NCI-H1048 (cell line): ENCODE results near the gene HES6.

Experiments used
- DNase-seq: peaks from one replicate; lab custom pipeline; 2025; lab: John Stamatoyannopoulos, UW

The HES6 gene

DNA sequence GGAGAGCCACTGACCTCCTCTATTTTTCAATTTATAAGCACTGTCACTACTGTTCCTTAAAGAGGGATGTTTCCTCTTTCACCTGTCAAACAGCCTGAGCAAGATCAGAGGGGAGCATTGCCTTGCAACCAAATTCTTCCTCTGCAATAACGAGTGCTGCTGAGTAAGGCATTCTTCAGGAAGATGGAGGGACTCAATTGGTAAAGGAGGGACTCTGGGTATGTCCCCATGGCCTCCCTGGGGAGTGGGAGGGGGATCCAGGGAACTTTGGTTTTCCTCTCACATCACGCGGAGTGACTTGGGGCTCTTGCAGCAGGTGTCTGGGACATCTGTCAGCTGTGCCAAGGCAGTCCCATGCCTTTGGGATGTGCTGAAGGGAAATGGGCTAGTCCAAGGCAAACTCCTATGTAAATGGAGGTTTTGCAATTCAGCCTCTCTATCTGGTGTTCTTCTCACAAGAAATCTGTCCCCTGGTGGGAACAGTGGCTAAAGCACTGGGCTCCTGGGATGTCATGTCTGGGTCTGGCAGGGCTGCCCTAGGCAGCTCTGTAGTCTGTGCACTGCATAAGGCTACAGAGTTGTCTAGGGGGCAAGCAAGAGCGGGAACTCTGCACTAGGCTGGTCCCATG, 14.4 kb upstream of the HES6 start:
- no peak for DNase-seq

DNA sequence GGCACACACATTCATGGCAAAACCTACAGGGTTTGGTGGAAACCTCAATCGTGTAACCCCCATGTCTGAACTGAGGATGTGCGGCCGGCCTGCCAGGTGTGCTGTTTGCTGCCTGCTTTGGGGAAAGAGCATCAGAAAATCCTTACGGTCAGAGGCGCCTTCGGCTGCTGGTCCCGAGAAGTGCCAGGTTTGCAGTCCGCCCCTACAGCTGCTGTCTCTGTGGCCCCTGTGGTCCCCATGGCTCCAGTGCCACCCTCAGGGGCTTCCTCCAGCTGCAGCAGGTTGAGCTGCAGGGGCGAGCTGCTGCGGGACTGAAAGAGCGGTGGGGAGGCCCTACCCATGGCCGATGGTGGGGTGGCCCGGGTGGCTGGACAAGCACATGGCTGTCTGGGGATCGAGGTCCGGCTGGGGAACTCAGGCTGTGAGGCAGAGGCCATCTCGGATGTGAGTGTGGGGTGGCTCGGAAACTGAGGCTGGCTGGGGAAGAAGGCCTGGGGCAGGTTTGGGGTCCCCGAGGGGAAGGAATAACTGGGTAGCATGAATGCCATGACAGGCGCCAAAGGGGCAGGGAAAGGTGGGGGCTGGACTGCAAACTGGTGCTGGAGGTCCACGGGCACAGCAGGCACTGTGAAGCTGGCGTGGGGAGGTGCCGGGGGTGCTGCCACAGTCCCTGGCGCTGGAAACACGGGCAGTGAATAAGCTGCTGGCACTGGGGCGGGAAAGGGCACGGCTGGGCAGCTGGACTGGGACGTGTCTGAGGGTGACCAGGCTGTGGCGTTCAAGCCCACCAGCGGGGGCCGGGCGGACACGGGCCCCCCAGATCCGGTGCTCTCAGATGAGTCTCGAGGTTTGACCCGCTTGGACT, 13.2 kb upstream of the HES6 start:
- DNase-seq, result no peak

DNA sequence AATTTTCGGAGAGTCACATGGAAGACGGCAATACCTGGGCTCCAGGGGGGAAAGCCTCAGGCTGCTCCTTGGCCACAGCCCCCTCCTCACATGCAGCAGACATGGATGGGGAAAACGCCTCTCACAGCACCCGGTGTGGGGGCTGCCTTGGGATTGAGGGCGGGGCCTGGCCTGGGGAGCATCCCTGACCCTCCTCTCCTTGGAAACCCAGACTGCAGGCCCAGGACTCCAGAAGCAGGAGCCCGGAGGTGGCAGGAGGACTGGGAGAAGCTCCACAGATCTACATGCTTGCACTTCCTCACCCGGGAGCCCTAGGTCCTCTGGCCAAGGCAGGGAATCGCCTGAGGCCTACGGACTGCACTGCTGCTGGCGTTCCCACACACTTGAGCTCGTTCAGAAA, 12.1 kb upstream of the HES6 start:
- no peak for DNase-seq

DNA sequence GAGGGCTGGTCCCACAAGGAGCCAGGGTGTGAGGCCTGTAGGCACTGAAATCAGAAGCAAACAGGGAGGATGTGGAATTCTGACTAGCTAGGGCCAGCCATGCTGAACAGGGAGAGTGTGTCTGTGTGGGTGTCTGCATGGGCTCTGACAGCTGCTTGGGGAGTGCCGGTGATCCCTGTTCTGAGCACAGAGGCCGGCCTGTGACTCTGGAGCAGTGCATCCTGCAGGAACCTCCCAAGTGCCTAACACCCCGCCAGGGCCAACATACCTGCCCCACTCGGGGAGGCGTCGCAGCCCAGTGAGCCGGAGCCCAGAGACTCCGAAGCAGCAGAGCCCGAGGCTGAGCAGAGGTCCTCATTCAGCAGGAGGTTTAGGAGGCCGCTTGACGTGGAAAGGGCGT, 11.5 kb upstream of the HES6 start:
- no peak for DNase-seq

DNA sequence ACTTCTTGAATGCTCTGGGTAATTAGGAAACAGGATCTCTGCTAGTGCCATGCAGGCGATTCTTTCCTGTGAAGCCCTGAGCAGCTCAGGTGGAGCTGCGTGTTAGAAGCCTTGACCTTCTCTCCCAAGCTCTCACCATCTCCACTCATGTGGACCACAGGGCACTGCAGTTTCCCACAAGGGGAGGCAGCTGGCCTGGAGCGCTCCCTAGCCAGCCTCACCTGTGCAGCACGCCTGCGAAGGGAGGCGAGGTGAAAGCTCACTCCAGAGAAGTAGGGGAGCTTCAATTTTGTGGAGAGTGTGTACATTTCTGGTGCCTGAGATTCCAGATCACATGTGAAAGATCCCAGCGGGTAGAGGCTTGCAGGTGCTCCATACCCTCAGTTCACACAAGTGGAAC, 11.1 kb upstream of the HES6 start:
- DNase-seq, result no peak

DNA sequence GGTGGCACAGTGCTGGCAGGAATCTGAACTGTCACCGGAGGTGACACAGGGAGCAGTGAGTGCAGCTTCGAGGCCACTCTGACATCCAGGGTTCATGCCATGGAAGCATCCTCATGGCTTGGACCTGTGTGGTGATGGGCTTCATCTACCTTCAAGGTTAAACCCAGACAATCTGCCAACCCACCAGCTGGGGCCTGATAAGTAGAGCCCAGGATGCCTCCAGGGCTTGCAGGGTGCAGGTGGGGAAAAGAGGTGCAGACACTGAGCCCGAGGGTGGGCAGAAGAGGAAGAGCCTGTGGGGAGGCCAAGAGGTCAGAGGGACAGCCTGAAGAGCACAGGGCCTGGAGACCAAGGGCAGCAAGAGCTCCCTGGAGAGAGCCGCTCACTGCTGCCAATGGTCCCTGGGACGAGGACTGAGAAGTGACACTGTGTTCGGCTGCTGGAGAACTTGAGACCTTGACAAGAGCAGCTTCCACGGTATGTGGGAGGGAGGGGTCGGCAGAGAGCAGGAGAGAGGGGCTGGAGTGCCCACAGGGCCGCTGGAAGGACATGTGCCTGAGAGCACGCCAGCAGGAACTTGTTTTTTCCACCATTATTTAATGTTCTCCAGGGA, 8.1 kb upstream of the HES6 start:
- no peak for DNase-seq

DNA sequence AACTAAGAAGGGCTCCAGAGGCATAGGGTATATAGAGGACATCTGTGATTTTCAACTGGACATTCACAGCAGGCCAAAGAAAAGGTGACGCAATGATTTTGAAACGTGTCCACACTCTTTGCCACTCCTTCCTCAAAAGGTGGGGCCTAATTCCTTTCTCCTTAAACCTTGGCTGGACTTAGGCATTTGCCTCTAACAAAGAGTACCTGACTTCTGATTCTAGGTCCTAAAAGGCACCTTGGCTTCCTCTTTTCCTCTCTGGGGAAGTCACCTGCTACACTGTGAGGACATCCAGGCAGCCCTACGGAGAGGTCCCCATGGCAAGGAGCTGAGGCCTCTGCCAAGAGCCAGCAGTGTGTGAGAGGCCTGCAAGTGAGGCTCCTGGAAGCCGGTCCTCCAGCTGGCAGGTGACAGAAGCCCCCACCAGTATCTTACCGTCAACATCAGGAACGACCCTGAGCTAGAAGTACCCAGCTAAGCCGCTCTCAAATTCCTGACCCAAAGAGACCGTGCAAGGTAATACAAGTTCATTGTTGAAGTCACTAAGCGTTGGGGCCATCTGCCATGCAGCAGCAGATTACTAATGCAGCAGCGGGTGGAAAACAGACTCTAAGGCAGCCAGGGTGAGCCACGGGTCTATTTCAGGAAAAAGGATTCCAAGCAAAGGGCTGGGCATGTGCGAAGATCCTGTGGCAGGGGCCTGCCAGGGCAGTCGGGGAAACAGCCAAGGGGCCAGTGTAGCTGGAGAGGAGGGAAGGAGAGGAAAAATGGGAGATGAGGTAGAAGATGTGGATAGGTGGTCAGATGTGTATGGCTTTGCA, 7.4 kb upstream of the HES6 start:
- no peak for DNase-seq

DNA sequence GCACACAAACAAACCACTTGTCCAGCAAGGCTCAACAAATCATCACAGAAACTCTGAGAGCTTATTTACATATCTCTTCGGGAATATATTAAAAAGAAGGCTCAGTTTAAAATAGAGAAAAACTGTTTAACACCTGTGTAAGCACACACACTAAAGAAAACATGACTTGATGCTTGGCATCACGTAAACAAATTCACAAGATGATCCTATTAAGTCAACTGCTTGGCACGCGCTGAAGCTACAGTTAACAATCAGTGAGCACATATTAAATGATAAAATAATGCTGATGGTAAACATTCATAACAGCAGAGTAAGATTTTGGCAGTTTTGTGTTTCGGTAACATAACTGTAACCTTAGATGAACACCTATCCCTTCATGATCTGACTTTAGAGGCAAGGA, 4.3 kb upstream of the HES6 start:
- no peak for DNase-seq

DNA sequence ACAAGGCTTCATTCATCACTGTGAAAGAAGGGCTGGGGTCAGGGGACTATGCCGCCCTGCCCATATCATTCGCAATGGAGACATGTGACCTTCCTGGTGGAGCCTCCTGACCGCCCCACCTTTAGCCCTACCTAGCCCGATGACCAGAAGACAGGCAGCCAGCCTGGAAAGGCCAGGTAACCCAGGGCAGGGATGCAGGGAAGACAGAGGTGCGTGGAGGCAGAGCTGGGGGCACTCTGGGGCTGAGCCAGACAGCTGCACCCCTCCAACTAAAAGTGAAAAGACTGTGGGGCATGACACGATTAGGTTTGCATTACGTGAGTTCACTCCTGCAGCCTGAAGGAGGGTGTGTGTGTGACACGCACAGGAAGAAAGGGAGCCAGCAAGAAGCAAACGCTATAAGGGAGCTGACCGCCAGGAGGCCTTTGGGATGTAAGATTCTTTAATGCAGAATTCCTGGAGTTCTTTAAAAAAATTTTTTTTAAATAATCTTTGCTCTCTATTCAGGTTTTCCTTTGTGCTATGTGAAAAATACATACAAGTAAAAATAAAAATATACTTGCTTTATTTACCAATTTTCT, 3.7 kb upstream of the HES6 start:
- no peak for DNase-seq

DNA sequence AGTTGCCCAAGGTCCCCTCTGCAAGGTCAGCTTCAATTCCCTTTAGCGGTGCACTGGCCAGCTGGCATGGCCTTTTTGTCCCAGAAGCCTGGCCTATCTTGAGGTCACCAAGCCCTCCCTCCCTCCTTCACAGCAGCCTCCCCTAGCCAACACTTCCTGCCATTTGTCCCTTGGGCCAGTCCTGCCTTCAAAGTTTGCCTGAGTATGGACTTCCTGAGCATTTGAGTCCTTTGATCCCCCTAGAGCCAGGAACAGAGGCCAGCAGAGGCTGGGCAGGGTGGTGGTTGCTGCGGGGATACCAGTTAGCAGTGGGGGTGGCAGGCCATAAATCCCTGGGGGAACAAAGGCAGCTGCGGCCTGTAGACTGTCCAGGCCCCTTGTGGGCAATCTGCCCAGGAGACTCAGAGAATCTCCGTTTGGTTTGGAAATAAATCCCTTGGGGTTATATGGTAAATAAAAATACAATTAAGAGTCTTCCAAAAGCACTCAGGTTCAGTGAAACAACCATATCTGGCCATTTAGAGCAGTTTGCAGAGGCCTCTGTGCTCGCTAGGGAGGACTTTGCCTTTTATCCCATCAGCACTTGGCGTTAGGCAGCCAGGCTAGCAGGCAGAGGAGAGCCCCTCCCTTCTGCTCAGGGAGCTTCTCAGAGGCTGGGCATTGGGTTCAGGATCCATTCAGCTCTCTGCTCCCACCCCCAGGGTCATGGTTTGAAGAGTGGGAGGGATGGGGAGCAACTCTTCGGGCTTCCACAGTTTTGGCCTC, 3.1 kb upstream of the HES6 start:
- no peak for DNase-seq

DNA sequence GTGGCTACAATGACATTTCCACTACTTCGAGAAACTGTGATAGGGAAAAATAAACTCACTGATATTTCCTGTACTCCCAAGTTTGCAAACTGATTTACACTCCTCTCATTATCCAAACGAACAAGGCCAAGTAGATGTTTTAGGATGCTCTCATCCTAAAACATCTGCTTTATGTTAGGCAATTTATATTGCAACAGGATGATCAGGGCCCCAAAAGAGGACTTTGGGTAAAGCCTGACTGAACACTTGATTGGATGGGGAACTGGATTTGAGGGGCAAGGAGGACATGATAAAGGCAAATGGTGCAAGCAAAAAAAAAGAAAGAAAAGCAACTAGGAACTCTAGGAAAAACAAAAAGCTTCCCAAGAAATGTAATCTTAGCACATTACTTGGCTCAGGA, 2.1 kb upstream of the HES6 start:
- DNase-seq, result no peak

DNA sequence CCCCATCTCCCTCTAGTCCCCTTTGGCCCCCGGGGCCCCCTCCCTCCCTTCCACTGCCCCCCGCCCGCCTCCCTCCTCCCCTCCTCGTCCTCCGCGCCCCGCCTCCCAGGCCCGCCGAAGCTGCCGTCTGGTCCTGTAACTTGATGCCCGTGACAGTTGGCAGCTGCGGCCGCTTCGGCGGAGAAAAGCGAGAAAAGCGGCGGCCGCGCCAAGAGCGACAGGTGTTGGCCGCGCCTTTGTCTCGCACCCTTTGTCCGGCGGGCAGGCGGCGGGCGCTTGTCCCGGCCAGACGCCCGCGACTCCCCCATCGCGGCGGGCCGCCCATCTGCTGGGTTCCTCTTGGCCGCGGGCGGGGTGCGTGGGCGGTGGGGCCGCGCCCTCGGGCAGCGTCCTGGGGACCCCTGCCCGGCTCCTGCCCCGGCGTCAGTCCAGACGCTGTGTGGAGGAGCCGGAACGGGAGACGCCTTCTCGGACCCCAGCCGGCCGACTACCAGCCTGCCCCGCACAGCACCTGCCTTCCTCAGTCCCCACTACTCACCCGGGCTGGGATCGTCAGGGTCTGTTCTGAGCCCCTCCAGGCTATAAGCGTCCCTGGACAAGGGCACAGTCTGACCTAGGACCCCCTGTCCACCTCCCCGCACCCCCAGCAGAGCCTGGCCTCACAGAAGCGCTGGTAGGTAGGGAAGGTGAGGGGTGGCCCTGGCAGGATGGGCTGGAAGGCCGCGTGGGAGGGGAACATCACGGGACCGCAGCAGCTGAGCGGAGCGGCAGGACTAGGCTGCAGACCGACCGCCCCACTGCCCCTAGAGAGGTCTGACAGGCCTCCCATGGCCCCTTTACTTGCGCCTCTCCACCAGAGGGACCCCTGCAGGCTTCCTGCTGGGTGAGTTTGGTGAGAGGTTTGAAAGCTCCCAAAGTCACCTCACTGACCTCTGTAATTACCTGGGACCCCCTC, 1.2 kb upstream of the HES6 start:
- DNase-seq, result peak; percentile 30

DNA sequence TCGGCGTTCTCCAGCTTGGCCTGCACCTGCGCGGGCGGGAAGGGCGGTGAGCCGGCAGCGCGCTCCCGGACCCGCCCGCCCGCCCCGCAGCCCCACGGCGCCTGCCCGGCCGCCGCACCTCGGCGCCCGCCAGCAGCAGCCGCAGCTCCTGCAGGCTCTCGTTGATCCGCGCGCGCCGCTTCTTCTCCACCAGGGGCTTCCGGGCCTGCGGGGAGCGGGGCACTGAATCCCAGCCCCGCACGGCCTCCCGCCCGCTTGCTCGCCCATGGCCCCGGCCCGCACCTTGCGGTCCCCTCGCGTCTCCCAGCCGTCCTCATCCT, 335 bp downstream of the HES6 start:
- DNase-seq, result no peak

DNA sequence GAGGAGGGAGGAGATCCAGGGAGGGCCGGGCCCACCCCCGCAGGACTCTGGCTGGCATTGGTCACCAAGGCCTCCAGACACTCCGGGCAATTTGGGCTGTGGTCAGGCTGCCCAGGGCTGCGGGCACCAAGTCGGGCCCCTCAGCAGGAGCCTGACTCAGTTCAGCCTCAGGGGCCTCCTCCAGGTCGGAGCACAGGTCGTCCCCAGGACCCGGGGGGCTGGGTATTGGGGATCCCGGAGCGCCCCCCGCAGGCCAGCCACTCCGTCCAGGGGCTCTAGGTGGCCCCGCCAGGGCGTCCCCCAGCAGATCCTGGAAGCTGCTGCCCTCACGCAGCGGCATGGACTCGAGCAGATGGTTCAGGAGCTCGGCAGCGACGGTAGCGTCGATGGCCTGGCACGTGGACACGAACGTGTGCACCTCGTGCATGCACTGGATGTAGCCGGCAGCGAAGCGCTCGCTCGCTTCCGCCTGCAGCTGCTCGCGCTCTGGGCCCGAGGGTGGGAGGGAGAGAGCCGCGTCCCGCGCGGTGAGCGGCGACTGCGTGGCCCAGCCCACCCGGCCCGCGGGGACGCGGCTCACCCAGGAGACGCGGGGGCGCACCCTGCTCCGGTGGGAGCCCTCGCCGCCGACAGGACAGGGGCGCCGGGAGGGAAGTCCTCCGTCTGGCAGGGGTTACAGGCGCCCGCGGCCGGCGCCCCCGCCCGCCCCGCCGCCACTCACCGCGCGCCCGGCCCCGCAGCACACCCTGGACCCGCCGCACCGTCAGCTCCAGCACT, 884 bp downstream of the HES6 start:
- peak; percentile 16 for DNase-seq

DNA sequence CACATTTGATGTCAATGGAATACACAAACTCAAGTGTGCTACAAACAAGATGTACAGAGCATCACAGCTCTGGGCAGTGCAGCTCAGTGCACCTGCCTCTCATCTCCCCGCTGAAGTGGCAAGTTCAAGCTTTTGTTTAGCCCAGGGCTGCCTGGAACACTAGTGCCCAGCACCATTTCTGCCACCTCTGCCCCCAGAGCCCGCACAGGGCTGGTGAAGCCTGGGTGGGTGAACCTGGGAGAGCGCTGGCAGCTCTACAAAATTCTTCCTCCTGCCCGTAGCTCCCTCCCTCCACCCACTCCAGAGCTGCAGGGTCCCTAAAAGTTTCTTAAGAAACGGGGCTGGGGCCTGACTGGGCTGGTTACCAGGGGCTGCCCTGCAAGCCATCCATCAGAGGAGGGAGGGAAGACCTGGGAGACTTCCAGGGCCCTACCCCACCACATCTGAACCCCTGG, 1.5 kb downstream of the HES6 start:
- DNase-seq, result no peak

DNA sequence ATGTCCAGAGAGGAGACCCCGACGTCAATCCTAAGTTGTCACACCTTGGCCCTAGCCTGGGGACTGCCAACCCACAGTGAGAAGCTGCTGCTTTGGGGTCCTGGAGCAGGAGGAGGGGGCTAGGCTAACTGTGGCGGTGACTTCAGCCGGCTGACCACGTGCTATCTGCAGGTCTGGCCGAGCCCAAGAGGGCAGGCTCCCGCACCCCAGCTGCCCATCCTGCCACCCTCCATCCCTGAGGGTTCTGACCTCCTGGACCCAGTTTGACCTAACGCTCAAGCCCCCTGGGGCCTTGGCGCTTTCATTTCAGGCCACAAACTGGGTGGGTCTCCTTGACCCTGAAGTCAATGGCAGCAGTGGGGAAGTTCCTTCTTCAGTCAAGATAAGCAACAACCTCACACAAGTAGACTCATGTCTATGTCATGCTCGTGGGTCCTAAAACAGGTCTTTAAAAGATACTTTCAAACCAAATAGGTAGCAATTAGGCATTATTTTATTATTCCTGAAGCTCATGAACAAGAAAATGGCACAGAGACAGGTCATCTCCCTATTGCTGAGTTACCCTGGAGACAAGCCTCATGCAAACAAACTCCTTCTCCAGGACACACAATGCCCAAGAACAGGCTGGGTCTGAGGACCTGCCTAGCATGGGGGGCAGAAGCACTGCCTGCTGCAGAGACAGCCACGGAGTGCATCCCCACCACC, 2.3 kb downstream of the HES6 start:
- no peak for DNase-seq

DNA sequence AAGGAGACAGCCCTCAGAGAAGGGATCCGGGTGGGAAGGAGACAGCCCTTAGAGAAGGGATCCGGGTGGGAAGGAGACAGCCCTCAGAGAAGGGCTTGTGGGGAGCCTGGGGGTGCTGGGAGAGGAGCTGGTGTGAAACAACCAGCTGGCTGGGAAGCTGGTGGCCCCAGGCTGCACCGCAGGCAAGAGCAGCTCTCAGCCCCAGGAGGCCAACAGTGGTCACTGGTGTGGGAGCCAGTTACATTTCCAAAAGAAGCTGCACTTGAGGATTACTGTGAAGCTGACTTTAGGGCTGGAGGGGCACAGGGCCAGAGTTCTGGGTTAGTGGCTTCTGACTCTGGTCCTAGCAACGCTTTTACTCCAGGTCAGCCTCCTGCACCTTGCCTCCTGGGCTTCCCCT, 3.3 kb downstream of the HES6 start:
- no peak for DNase-seq

DNA sequence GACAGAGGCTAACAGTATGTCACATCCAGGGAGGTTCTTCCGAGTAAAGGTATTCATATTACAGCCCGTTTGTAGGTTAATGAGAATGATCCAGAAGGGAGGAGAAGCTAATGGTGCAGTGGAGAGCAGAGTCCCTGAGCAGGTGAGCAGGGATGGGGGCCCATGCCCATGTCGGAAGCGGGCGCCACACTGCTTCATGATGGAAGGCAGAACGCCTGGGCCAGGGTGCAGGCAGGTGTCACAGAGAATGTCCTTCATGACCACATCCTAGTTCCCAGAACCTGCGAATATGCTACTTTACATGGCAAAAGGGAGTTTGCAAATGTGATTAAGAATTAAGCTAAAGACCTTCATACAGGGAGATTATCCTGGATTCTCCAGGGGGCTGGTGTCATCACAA, 4.0 kb downstream of the HES6 start:
- DNase-seq, result no peak

DNA sequence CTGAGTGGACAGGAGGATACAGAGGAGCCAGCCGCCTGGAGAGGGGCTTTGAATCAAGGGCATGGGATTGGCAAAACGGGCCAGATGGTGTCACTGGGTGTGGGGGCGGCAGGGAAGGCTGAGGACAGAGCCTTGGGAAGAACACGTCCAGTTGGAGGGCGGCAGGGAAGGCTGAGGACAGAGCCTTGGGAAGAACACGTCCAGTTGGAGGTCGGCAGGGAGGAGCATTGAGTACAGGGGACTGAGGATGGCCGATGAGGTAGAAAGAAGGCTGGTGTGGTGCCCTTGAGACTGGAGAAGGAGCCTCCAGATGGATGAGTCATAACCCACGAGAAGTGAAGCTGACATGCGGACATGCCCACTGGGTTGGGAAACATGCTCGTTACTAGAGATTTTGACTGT, 4.5 kb downstream of the HES6 start:
- no peak for DNase-seq
